Cardiac ventricle fibroblast (primary cell): ENCODE measurements around the gene EVA1A. TPM values are rescaled to one million over a fixed set of nuclear protein-coding genes. Genes with fewer than 3 reads are reported as not detected.

Experiments used
- total RNA-seq: library from RNA; depleted of rRNA; stranded (reverse); fragments of >200 nt; gene quantifications from 2 replicates; pipeline ENCODE4 v1.2.3, GENCODE V29; 2015

The EVA1A gene
- total RNA-seq: 14.4 and 19.0 TPM in 2 replicates

GRCh38 chr2:75560768-75561565, at the start of gene EVA1A:
TSS of gene EVA1A (minus strand) at chr2:75560939. CDS start at chr2:75518140, 42,799 bp downstream.

Other genes starting within 250 kb of the EVA1A start
- gene MRPL19, start 85.8 kb upstream of the EVA1A start, total RNA-seq: 30.2 and 34.9 TPM in 2 replicates
- gene GCFC2, start 150.0 kb upstream of the EVA1A start, total RNA-seq: 10.2 and 12.7 TPM in 2 replicates